Upper lobe of left lung (tissue), 6 donors: Measurements from ENCODE around the gene DENND1C. TPM values are rescaled to one million over a fixed set of nuclear protein-coding genes. Genes with fewer than 3 reads are reported as not detected.

Experiments used
- ATAC-seq, 2 donors: fragments of 200-7000 bp; cut with Tn5 transposase; one replicate each; pipeline ENCODE4 v1.9.1; 2022; ENCODE audit warnings: mild to moderate bottlenecking in 2 of 2, moderate library complexity in 2 of 2; ENCODE audit not compliant: low FRiP score in 2 of 2
- DNase-seq, 2 donors: peaks; one replicate each; pipeline ENCODE4 v3.0.0-alpha.2; 2019 to 2020
- H3K27ac ChIP-seq, 4 donors: fragments of 200-600 bp; sonication (generic); one replicate each; pipeline ENCODE4 v1.5.1; 2016 to 2019
- H3K27me3 ChIP-seq, 4 donors: fragments of 200-600 bp; sonication (generic); one replicate each; pipeline ENCODE4 v1.5.1; 2017 to 2019
- H3K36me3 ChIP-seq, 4 donors: fragments of 200-600 bp; sonication (generic); one replicate each; pipeline ENCODE4 v1.5.1; 2016 to 2019
- H3K4me1 ChIP-seq, 4 donors: fragments of 200-600 bp; sonication (generic); one replicate each; pipeline ENCODE4 v1.5.1; 2018 to 2019
- H3K4me3 ChIP-seq, 4 donors: fragments of 200-600 bp; sonication (generic); one replicate each; pipeline ENCODE4 v1.5.1; 2017 to 2019; ENCODE audit warnings: mild to moderate bottlenecking in 2 of 4, moderate library complexity in 1 of 4
- H3K9me3 ChIP-seq, 4 donors: fragments of 200-600 bp; sonication (generic); one replicate each; pipeline ENCODE4 v1.5.1; 2018 to 2019
- CTCF ChIP-seq, 6 experiments: fragments of 450-650 bp in 4 of 6; fragments of 200-600 bp in 2 of 6; sonication (generic) in 2 of 6; IDR thresholded peaks; one replicate each; pipeline ENCODE4 v1.5.1; 2016 to 2019; ENCODE audit warnings: antibody characterized with exemption in 6 of 6
- EP300 ChIP-seq, 4 donors: sonication (generic); formaldehyde crosslinking; IDR thresholded peaks; one replicate each; pipeline ENCODE4 v1.5.1; 2017; ENCODE audit warnings: antibody characterized with exemption in 4 of 4, control low read depth in 2 of 4
- POLR2A ChIP-seq, 4 donors: fragments of 450-650 bp; IDR thresholded peaks; one replicate each; pipeline ENCODE4 v1.5.1; 2016 to 2017; ENCODE audit warnings: antibody characterized with exemption in 4 of 4, mild to moderate bottlenecking in 2 of 4
- POLR2AphosphoS5 ChIP-seq, 2 donors: sonication (generic); formaldehyde crosslinking; IDR thresholded peaks; one replicate each; pipeline ENCODE4 v1.5.1; 2017; ENCODE audit warnings: antibody characterized with exemption in 2 of 2
- WGBS, 2 donors: methylation state at CpG; one replicate each; pipeline ENCODE4 v1.1.5; 2017 to 2018; 5-methylcytosine and 5-hydroxymethylcytosine counted together
- total RNA-seq, 6 donors: library from RNA; depleted of rRNA in 4 of 6; stranded (reverse); fragments of >200 nt in 4 of 6; gene quantifications; one replicate each; pipeline versions ENCODE4 v1.1.0 to v1.2.1, GENCODE V29; 2016 to 2021
- donor health status: DM: no; HTN: no; CAD: no; lungs with moderate emphysema.
- donor health status: DM: no; HTN: yes; CAD: no; lungs with severe emphysema.

DENND1C gene
- 10 to 100 TPM in 5 of 6 donors, 1 to 10 TPM in 1; 5.8 to 31.4 (median 12.6) TPM for total RNA-seq

GRCh38 chr19:6481541-6482342 is at the start of gene DENND1C:
DENND1C (minus strand) TSS chr19:6481787; CDS start chr19:6481695, 92 bp downstream.
- Histone ChIP-seq H3K4me1 (peaks cover 0 to 6% (median 2%) of the 10 kb centered on the region in 4 donors), H3K4me3 (peak within 1 kb of the TSS in 3 of 4 donors; percentile 33 to 52 (median 46)), H3K36me3 (no peaks in the 10 kb centered on the region), H3K9me3 (no peaks in the 10 kb centered on the region), H3K27ac (peak within 1 kb of the TSS; percentile 31 to 85 (median 66)), H3K27me3 (no peaks in the 10 kb centered on the region)
- DNase-seq (peak; percentile 68 to 85), ATAC-seq (peak; percentile 49 to 78)
- 36 to 42% methylated on average over 15 to 19 of the region's 24 CpGs for WGBS, 2 donors
- TF ChIP-seq POLR2AphosphoS5 (IDR thresholded peaks at IDR 0.05) (peak in 1 of 2 donors; percentile 21), POLR2A (IDR thresholded peaks at IDR 0.05) (peak in 2 of 4 donors; percentile 13 to 51), EP300 (IDR thresholded peaks at IDR 0.05) (no peak), CTCF (IDR thresholded peaks at IDR 0.05) (peak; percentile 18 to 53 (median 34))

- peak; percentile 94 to 99 for DNase-seq
- Histone ChIP-seq H3K9me3 (no peaks in the 10 kb centered on the region), H3K4me3 (peak within 1 kb of the TSS; percentile 27 to 77 (median 70)), H3K27ac (peak within 1 kb of the TSS; percentile 67 to 89 (median 72)), H3K36me3 (no peaks in the 10 kb centered on the region), H3K27me3 (no peaks in the 10 kb centered on the region), H3K4me1 (peaks cover 16 to 40% (median 29%) of the 10 kb centered on the region in 4 donors)
- ATAC-seq = peak; percentile 93 to 97
- WGBS, 2 donors = 0 to 1% methylated on average over 24 to 41 of the region's 44 CpGs
- TF ChIP-seq POLR2AphosphoS5 (IDR thresholded peaks at IDR 0.05) (peak; percentile 68 to 97), CTCF (IDR thresholded peaks at IDR 0.05) (peak in 1 of 6 experiments; percentile 21), EP300 (IDR thresholded peaks at IDR 0.05) (peak in 1 of 4 donors; percentile 51), POLR2A (IDR thresholded peaks at IDR 0.05) (peak in 3 of 4 donors; percentile 82 to 98 (median 98))
Observed at GRCh38 chr19:6530386-6531162, 49.0 kb upstream of the DENND1C start, which contains the start of gene TNFSF9. TNFSF9 (plus strand) TSS chr19:6531026; CDS start chr19:6531037, 11 bp downstream.

- Histone ChIP-seq H3K27ac (peak overlapping the region in 1 of 4 donors; percentile 89), H3K27me3 (no peaks in the 10 kb centered on the region), H3K4me1 (peaks cover 16 to 40% (median 29%) of the 10 kb centered on the region in 4 donors), H3K9me3 (no peaks in the 10 kb centered on the region), H3K4me3 (peak overlapping the region in 3 of 4 donors; percentile 68 to 77 (median 73)), H3K36me3 (no peaks in the 10 kb centered on the region)
- DNase-seq (no peak), ATAC-seq (no peak)
- TF ChIP-seq POLR2A (IDR thresholded peaks at IDR 0.05) (no peak), EP300 (IDR thresholded peaks at IDR 0.05) (no peak), POLR2AphosphoS5 (IDR thresholded peaks at IDR 0.05) (no peak), CTCF (IDR thresholded peaks at IDR 0.05) (no peak)
- WGBS, 2 donors = 69 to 83% methylated on average over 2 of the region's 2 CpGs
Observed at GRCh38 chr19:6529937-6530385, 48.4 kb upstream of the DENND1C start.

- Histone ChIP-seq H3K4me3 (no peak overlapping the region), H3K27me3 (no peaks in the 10 kb centered on the region), H3K4me1 (peaks cover 16 to 40% (median 29%) of the 10 kb centered on the region in 4 donors), H3K36me3 (no peaks in the 10 kb centered on the region), H3K9me3 (no peaks in the 10 kb centered on the region), H3K27ac (no peak overlapping the region)
- DNase-seq (no peak), ATAC-seq (no peak)
- TF ChIP-seq EP300 (IDR thresholded peaks at IDR 0.05) (no peak), POLR2A (IDR thresholded peaks at IDR 0.05) (no peak), POLR2AphosphoS5 (IDR thresholded peaks at IDR 0.05) (no peak), CTCF (IDR thresholded peaks at IDR 0.05) (no peak)
- 49 to 63% methylated on average over 2 of the region's 2 CpGs for WGBS, 2 donors
Observed at GRCh38 chr19:6529351-6529750, 47.8 kb upstream of the DENND1C start.
